ENCODE measurements around the gene RGS17.

DNA sequence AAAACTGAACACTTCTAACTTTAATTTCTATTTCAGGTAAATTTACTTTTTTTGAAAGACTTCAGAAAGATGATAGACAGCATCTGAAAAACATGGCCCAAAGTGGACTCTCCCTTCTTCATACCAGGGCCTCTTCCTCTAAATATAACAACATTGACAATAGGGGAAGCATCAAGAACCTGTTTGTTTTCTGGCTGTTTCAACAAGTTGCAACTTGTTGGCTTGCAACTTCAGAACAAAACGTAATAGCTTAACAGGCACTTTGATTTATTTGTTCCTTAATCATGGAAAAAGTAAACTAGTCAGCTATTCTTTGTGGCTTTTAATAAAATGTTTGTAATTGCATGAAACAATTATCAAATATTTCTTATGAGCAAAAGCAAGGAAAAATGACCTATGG is 34.3 kb downstream of the RGS17 start:
- no peak for TF ChIP-seq POLR2A (IDR thresholded peaks at IDR 0.05)
- TF ChIP-seq, protein P1, sequence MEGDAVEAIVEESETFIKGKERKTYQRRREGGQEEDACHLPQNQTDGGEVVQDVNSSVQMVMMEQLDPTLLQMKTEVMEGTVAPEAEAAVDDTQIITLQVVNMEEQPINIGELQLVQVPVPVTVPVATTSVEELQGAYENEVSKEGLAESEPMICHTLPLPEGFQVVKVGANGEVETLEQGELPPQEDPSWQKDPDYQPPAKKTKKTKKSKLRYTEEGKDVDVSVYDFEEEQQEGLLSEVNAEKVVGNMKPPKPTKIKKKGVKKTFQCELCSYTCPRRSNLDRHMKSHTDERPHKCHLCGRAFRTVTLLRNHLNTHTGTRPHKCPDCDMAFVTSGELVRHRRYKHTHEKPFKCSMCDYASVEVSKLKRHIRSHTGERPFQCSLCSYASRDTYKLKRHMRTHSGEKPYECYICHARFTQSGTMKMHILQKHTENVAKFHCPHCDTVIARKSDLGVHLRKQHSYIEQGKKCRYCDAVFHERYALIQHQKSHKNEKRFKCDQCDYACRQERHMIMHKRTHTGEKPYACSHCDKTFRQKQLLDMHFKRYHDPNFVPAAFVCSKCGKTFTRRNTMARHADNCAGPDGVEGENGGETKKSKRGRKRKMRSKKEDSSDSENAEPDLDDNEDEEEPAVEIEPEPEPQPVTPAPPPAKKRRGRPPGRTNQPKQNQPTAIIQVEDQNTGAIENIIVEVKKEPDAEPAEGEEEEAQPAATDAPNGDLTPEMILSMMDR (IDR thresholded peaks at IDR 0.05) = no peak

All from uterus (tissue), 2 donors.